ENCODE data around the gene LRRC8B. TPM values are rescaled to one million over a fixed set of nuclear protein-coding genes. Genes with fewer than 3 reads are reported as not detected.

LRRC8B gene
- total and polyA plus RNA-seq, 9 of the 15 experiments (the other 6 are each of a cell fraction or from before 2014, with no cell fraction given): 4.3 to 43.7 (median 14.4) TPM

DNA sequence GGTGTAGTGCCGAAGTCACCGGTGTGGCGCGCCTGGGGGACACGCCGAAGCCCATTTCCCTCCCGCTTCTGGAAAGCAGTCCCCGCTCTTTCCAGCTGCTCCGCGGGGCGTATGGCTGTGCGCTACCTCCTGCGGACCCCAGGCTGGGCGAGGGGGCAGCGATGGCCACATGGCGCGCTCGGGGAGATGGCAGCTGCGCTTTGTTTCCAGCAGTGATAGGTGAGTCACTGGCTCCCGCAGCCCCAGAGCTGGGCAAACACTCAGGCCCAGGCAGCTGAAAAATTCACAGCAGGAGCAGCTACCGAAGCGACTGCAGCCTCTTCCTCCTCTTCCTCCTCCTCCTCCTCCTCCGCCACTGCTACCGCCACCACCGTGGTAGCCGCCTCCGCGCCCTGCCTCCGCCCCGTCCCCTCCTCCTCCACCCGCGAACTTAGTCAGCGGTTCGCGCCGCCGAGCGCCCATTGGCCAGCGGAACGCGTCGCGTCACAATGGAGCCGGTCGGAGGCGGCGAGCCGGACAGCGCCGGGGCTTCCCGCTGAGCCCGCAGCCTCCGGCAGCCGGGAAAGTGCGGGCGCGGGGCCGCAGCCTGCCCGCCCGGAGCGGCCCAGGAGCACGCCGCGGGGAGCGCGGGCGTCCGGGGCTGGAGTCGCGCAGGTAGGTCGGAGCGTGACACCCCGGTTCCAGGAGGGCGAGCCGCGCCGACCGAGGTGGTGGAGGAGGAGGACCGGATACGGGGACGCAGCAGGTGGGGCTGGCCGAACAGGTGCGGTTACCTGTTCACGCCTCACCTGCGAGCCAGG is at the start of gene LRRC8B (continued):
- TF ChIP-seq, protein P1, sequence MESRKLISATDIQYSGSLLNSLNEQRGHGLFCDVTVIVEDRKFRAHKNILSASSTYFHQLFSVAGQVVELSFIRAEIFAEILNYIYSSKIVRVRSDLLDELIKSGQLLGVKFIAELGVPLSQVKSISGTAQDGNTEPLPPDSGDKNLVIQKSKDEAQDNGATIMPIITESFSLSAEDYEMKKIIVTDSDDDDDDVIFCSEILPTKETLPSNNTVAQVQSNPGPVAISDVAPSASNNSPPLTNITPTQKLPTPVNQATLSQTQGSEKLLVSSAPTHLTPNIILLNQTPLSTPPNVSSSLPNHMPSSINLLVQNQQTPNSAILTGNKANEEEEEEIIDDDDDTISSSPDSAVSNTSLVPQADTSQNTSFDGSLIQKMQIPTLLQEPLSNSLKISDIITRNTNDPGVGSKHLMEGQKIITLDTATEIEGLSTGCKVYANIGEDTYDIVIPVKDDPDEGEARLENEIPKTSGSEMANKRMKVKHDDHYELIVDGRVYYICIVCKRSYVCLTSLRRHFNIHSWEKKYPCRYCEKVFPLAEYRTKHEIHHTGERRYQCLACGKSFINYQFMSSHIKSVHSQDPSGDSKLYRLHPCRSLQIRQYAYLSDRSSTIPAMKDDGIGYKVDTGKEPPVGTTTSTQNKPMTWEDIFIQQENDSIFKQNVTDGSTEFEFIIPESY (CRISPR knock-in tag; IDR thresholded peaks at IDR 0.05): peak; percentile 83; the same call in 1 of the 2 replicates
- TF ChIP-seq PCBP1 (IDR thresholded peaks at IDR 0.05; ENCODE audit: low read depth, low read length, poor library complexity, severe bottlenecking) (peak; percentile 59), NBN (IDR thresholded peaks at IDR 0.05; ENCODE audit: low read depth) (peak; percentile 61; the same call in 1 of the 2 replicates), PML (IDR thresholded peaks at IDR 0.05; ENCODE audit: low read length) (peak; percentile 49; the same call in 1 of the 2 replicates), ZNF134 (CRISPR knock-in tag; conservative IDR thresholded peaks at IDR 0.05) (peak; percentile 42), IRF1 (CRISPR knock-in tag; IDR thresholded peaks at IDR 0.05; ENCODE audit: borderline replicate concordance) (no peak; the same call in none of the 2 replicates), ZNF3 (CRISPR knock-in tag; IDR thresholded peaks at IDR 0.05) (no peak), CREBBP (IDR thresholded peaks at IDR 0.05; ENCODE audit: low read depth, low read length) (no peak), ZNF239 (CRISPR knock-in tag; IDR thresholded peaks at IDR 0.05) (no peak), TEAD4 (IDR thresholded peaks at IDR 0.05; ENCODE audit: low read length) (0 out of 2 replicates have a peak, but pooled peaks have one; percentile 8), TEAD4 (CRISPR knock-in tag; IDR thresholded peaks at IDR 0.05; ENCODE audit: borderline replicate concordance) (no peak), ATF4 (CRISPR knock-in tag; IDR thresholded peaks at IDR 0.05) (no peak), DNMT1 (IDR thresholded peaks at IDR 0.05) (no peak), ZBTB1 (CRISPR knock-in tag; IDR thresholded peaks at IDR 0.05; ENCODE audit: borderline replicate concordance, low read depth) (peak; percentile 72), POLR2H (tag; IDR thresholded peaks at IDR 0.05; ENCODE audit: low read depth) (peak; percentile 40), TBL1XR1 (IDR thresholded peaks at IDR 0.05; ENCODE audit: low read length in 2 of 2) (no peak), PRDM10 (IDR thresholded peaks at IDR 0.05; ENCODE audit: partially characterized antibody) (no peak)
- TF ChIP-seq, protein P2, sequence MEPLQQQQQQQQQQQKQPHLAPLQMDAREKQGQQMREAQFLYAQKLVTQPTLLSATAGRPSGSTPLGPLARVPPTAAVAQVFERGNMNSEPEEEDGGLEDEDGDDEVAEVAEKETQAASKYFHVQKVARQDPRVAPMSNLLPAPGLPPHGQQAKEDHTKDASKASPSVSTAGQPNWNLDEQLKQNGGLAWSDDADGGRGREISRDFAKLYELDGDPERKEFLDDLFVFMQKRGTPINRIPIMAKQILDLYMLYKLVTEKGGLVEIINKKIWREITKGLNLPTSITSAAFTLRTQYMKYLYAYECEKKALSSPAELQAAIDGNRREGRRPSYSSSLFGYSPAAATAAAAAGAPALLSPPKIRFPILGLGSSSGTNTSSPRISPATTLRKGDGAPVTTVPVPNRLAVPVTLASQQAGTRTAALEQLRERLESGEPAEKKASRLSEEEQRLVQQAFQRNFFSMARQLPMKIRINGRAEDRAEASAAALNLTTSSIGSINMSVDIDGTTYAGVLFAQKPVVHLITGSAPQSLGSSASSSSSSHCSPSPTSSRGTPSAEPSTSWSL (CRISPR knock-in tag; IDR thresholded peaks at IDR 0.05; ENCODE audit: borderline replicate concordance): 0 out of 2 replicates have a peak, but pooled peaks have one; percentile 70
